HG03354 (cell line): ENCODE data around the gene SIAH2.
"Not testable (repeated sequence)": the region's sequence is repeated elsewhere in the genome, so short reads cannot be mapped to it uniquely, and the experiment has no call there.

Source experiments
- ATAC-seq: cut with Tn5 transposase; IDR thresholded peaks from one replicate; pipeline ENCODE4 v1.9.1; 2021; ENCODE audit warnings: mild to moderate bottlenecking; ENCODE audit not compliant: unreplicated experiment, poor library complexity, severe bottlenecking

SIAH2 gene, protein sequence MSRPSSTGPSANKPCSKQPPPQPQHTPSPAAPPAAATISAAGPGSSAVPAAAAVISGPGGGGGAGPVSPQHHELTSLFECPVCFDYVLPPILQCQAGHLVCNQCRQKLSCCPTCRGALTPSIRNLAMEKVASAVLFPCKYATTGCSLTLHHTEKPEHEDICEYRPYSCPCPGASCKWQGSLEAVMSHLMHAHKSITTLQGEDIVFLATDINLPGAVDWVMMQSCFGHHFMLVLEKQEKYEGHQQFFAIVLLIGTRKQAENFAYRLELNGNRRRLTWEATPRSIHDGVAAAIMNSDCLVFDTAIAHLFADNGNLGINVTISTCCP

DNA sequence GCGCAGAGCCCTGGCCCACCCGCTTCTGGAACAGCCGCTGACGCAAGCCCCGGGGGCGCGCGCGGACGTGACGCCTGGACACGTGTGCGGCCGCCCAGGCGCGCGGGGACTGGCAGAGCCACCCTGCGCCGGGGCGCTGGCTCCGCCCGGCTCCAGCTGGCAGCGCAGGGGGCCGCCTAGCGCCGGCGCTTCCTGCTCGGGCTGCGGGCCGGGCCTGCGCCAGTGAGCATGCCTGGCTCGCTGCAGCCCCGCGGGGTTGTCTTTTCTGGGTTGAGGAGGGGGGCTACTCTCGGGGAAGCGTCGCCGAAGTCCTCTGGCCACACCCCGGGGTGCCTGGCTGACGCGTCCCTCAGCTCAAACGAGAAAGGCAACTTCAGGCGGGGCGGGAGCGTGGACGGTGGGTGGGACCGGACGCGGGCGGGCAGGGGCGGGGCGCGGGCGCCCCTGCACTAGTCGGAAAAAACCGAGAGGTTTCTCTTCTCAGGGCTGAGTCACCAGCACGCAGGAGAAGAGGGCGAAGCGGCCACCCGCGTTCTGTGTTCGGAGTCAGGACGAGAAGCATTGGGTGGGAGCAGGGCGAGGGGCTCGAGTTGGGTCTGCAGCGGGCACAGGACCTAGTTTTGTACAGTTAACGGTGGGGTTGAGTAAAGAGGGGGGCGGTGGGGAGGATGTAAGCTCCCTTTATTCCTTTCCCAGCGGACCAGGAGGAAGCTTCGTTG is at the start of gene SIAH2:
Gene SIAH2, minus strand, starts transcription at position 48 of the 719 bp plus-strand sequence. CDS start 320 bp downstream, outside the sequence.
- ATAC-seq, result peak; percentile 68

GRCh38 chr3:150811984-150812383 is 49.0 kb upstream of the SIAH2 start:
- ATAC-seq, result no peak

DNA sequence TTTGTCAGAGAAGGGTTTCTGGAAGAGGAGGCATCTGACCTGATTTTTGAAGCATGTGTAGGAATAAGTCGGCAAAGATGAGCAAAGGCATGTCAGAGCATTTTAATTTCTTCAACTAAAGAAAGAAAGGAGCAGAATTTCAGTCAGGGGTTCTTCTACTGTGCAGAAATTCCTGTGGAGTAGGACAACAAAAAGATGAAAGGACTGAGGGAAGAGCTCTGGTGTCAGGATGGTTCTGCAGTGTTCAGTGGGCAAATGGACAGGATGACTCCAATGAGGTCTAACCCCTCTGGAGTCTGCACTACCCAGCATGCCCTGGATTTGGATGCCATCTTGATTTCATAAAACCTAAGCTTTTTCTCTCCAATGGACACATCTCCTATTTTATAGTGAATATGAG is 47.7 kb upstream of the SIAH2 start:
- ATAC-seq, result no peak

DNA sequence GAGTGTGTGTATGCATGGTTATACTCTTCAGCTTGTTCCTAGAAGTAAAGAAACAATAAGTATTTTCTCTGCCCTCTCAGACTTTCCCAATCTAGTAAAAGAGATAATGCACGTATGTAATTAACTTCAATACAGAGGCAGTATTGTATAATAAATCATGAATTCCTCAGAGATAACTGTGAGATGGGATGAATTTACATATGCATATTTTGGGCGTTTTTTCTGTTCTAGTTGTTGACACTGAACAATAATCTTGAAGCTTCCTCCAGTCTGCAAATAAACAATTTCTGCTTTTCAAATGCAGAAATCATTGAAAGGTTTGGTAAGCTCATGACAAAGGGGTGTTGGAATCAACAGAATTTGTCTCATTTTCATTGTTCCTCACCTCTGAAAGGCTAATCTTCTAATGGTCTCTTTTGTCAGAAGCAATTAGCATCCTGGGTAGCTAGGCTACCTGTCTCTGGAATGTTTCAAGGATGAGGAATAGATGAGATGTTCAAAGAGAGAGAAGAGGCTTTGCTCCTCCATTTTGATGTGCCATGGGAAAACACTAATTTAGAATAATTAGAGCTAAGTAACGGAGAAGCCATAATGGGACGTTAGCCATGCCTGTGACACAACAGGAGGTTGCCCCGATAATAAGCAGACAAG is 43.3 kb upstream of the SIAH2 start:
- no peak for ATAC-seq

GRCh38 chr3:150805354-150805753 is 42.4 kb upstream of the SIAH2 start:
- no peak for ATAC-seq

- ATAC-seq, result no peak
Measured at GRCh38 chr3:150803440-150803985, 40.5 kb upstream of the SIAH2 start.

- no peak for ATAC-seq
Measured at GRCh38 chr3:150800722-150801121, 37.8 kb upstream of the SIAH2 start.

- no peak for ATAC-seq
Measured at GRCh38 chr3:150798122-150798618, 35.2 kb upstream of the SIAH2 start.

- ATAC-seq, result no peak
Measured at GRCh38 chr3:150797155-150797554, 34.2 kb upstream of the SIAH2 start.

- not testable (repeated sequence) for ATAC-seq
Measured at GRCh38 chr3:150796527-150796926, 33.6 kb upstream of the SIAH2 start.

- ATAC-seq, result no peak
Measured at GRCh38 chr3:150793641-150794040, 30.7 kb upstream of the SIAH2 start.

DNA sequence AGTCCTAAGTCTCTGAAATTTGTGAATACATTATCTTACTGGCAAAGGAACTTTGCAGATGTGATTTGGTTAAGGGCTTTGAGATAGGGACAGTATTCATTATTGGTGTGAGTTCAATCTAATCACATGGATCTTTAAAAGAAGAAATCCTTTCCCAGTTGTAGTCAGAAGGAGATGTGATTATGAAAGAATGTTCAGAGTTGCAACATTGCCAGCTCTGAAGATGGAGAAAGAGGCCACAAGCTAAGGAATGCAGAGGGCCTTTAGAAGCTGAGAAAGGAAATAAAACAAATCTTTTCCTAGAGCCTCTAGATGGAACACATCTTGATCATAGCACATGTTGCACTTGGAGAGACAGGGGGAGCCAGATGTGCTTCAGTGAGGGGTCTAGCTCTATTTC is 27.7 kb upstream of the SIAH2 start:
- ATAC-seq, result no peak

GRCh38 chr3:150789451-150789850 is 26.5 kb upstream of the SIAH2 start:
- no peak for ATAC-seq

GRCh38 chr3:150787741-150788370 is 24.9 kb upstream of the SIAH2 start:
- ATAC-seq, result peak; percentile 71

DNA sequence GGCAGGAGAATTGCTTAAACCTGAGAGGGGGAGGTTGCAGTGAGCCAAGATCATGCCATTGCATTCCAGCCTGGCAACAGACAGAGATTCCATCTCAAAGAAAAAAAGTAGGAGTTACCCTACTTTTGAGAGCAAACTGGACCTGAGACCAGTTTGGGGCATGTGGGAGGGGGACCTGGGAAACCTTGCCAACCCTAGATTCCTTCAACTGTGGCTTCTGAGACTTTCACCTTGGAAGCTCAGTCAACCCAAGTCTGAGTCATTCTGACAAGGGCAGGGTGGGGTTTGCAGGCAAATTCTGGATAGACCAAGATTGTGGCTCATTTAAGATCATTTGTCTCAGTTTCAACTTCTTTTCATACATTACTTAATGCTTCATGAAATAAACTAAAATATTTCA is 23.8 kb upstream of the SIAH2 start:
- no peak for ATAC-seq

GRCh38 chr3:150784747-150785125 is 21.8 kb upstream of the SIAH2 start:
- ATAC-seq, result no peak

GRCh38 chr3:150783920-150784746 is 21.2 kb upstream of the SIAH2 start:
- ATAC-seq, result peak; percentile 68

- ATAC-seq, result no peak
Measured at GRCh38 chr3:150783316-150783715, 20.3 kb upstream of the SIAH2 start.

GRCh38 chr3:150779402-150779858 is 16.5 kb upstream of the SIAH2 start:
- ATAC-seq, result no peak
